GM21717 (cell line): ENCODE results near the gene RNFT2.

Experiments used
- ATAC-seq: cut with Tn5 transposase; IDR thresholded peaks from one replicate; pipeline ENCODE4 v1.9.1; 2021; ENCODE audit warnings: mild to moderate bottlenecking, moderate library complexity; ENCODE audit not compliant: unreplicated experiment

RNFT2 gene

GRCh38 chr12:116897476-116897875, 159.4 kb downstream of the RNFT2 start:
- ATAC-seq = no peak

- no peak for ATAC-seq
These were observed 160.6 kb downstream of the RNFT2 start for GRCh38 chr12:116898669-116899068.

GRCh38 chr12:116901612-116902011, 163.5 kb downstream of the RNFT2 start:
- ATAC-seq = no peak
